Liver (tissue), 9 donors: ENCODE measurements around the gene ARFGAP2. TPM values are rescaled to one million over a fixed set of nuclear protein-coding genes. Genes with fewer than 3 reads are reported as not detected.

Experiments used
- DNase-seq: peaks from one replicate; pipeline ENCODE4 v3.0.0-alpha.2; 2017; ENCODE audit warnings: low spot score
- H3K27ac ChIP-seq, 2 donors: one replicate each; pipeline ENCODE4 v1.7.0; 2013; ENCODE audit warnings: inconsistent platforms in 2 of 2, low read length in 2 of 2, control low read depth in 1 of 2, low read depth in 1 of 2, mild to moderate bottlenecking in 1 of 2
- H3K27me3 ChIP-seq, 4 donors: one replicate each; pipeline versions ENCODE4 v1.6.1 to v1.7.0; 2013; ENCODE audit warnings: low read length in 3 of 4, inconsistent platforms in 1 of 4, mild to moderate bottlenecking in 1 of 4, moderate library complexity in 1 of 4; ENCODE audit not compliant: control insufficient read depth in 4 of 4, insufficient read depth in 4 of 4
- H3K36me3 ChIP-seq, 4 donors: one replicate each; pipeline versions ENCODE4 v1.6.1 to v1.7.0; 2013; ENCODE audit warnings: low read length in 3 of 4, mild to moderate bottlenecking in 3 of 4, low read depth in 1 of 4, moderate library complexity in 1 of 4; ENCODE audit not compliant: control insufficient read depth in 4 of 4, insufficient read depth in 3 of 4
- H3K4me1 ChIP-seq, 4 donors: one replicate each; pipeline versions ENCODE4 v1.6.1 to v1.7.0; 2013; ENCODE audit warnings: low read length in 3 of 4, mild to moderate bottlenecking in 3 of 4, moderate library complexity in 1 of 4; ENCODE audit not compliant: control insufficient read depth in 4 of 4, insufficient read depth in 4 of 4
- H3K4me3 ChIP-seq, 3 donors: one replicate each; pipeline versions ENCODE4 v1.6.1 to v1.7.0; 2013; ENCODE audit warnings: low read length in 3 of 3, control low read depth in 1 of 3, low read depth in 1 of 3, mild to moderate bottlenecking in 1 of 3
- H3K9ac ChIP-seq, 2 donors: one replicate each; pipeline ENCODE4 v1.7.0; 2013; ENCODE audit warnings: low read length in 2 of 2, mild to moderate bottlenecking in 2 of 2, moderate library complexity in 2 of 2, control low read depth in 1 of 2, low read depth in 1 of 2
- H3K9me3 ChIP-seq, 4 donors: one replicate each; pipeline versions ENCODE4 v1.6.1 to v1.7.0; 2013; ENCODE audit warnings: low read length in 3 of 4; ENCODE audit not compliant: control insufficient read depth in 4 of 4
- ATF3 ChIP-seq: IDR thresholded peaks from 2 replicates; pipeline ENCODE4 v1.6.1; 2016; ENCODE audit warnings: antibody characterized with exemption
- CTCF ChIP-seq: fragments of 150-350 bp; IDR thresholded peaks from 2 replicates; pipeline ENCODE4 v1.5.1; 2017; ENCODE audit warnings: improper control_type of control experiment, low read depth, low read length; ENCODE audit not compliant: missing input control
- EGR1 ChIP-seq, 2 donors: IDR thresholded peaks; 2 replicates each; pipeline ENCODE4 v1.6.1; 2016 to 2018; ENCODE audit warnings: antibody characterized with exemption in 2 of 2, low read depth in 2 of 2
- HNF4A ChIP-seq, 2 donors: conservative IDR thresholded peaks; 2 replicates each; pipeline ENCODE4 v1.6.1; 2016; ENCODE audit warnings: antibody characterized with exemption in 2 of 2, mild to moderate bottlenecking in 2 of 2
- MAX ChIP-seq: IDR thresholded peaks from 2 replicates; pipeline ENCODE4 v1.6.1; 2016; ENCODE audit warnings: antibody characterized with exemption
- YY1 ChIP-seq: IDR thresholded peaks from 2 replicates; pipeline ENCODE4 v1.6.1; 2016; ENCODE audit warnings: antibody characterized with exemption, mild to moderate bottlenecking
- WGBS: extraction: QIAGEN DNeasy Blood & Tissue Kit; methylation state at CpG from one replicate; pipeline ENCODE4 v1.1.7; 2013; 5-methylcytosine and 5-hydroxymethylcytosine counted together
- polyA plus RNA-seq, 2 donors: library from polyadenylated mRNA; stranded (reverse) in 1 of 2; unstranded in 1 of 2; fragments of 200-250 nt in 1 of 2; fragments of >200 nt in 1 of 2; fragmentation: Nextera tagmentation in 1 of 2; extraction: Ambion mirVana in 1 of 2; gene quantifications; one replicate each; pipeline versions ENCODE4 v1.2.1 to v1.2.3, GENCODE V29; 2013 to 2015
- total RNA-seq, 2 donors: library from RNA; depleted of rRNA; stranded (reverse); fragments of >200 nt; gene quantifications; one replicate each; pipeline ENCODE4 v1.2.3, GENCODE V29; 2014
- donor health status: healthy.
- donor health status: healthy.
- donor health status: healthy.
- donor health status: healthy.
- donor health status: healthy.

The ARFGAP2 gene
- total and polyA plus RNA-seq, 4 donors: 37.3 to 163 (median 53.0) TPM

- peak; percentile 36 for DNase-seq
- Histone ChIP-seq H3K9me3 (no peaks in the 10 kb centered on the region), H3K36me3 (peaks cover 0 to 3% (median 0%) of the 10 kb centered on the region in 4 donors), H3K27me3 (no peaks in the 10 kb centered on the region), H3K27ac (peak overlapping the region; percentile 26 to 71), H3K9ac (peak overlapping the region; percentile 8 to 64), H3K4me3 (peak overlapping the region in 2 of 3 donors; percentile 13 to 84), H3K4me1 (peaks cover 8 to 64% (median 50%) of the 10 kb centered on the region in 4 donors)
- peak; percentile 41 for TF ChIP-seq MAX
- no peak for TF ChIP-seq EGR1 (IDR thresholded peaks at IDR 0.05; ENCODE audit: low read depth in 2 of 2)
- WGBS: 2% methylated on average over 63 of the region's 63 CpGs
These were observed 10.3 kb upstream of the ARFGAP2 start for GRCh38 chr11:47186700-47187695.

GRCh38 chr11:47186076-47186699 lies 9.5 kb upstream of the ARFGAP2 start, which contains the start of gene PACSIN3:
PACSIN3 (minus strand) TSS chr11:47186434; CDS start chr11:47182727, 3,707 bp downstream.
- H3K9me3 ChIP-seq: no peaks in the 10 kb centered on the region
- peak within 1 kb of the TSS; percentile 49 to 84 (median 75) for H3K4me3 ChIP-seq
- WGBS: under 1% methylated on average over 80 of the region's 80 CpGs
- H3K27ac ChIP-seq: peak within 1 kb of the TSS; percentile 71 to 87
- no peaks in the 10 kb centered on the region for H3K27me3 ChIP-seq
- H3K4me1 ChIP-seq: peaks cover 8 to 64% (median 50%) of the 10 kb centered on the region in 4 donors
- H3K36me3 ChIP-seq: peaks cover 0 to 3% (median under 1%) of the 10 kb centered on the region in 4 donors
- DNase-seq: peak; percentile 49
- TF ChIP-seq ATF3 (no peak), CTCF (peak; percentile 9)
- H3K9ac ChIP-seq: peak within 1 kb of the TSS; percentile 49 to 64

- peaks cover 8 to 66% (median 50%) of the 10 kb centered on the region in 4 donors for H3K4me1 ChIP-seq
- TF ChIP-seq YY1: peak; percentile 9
- TF ChIP-seq HNF4A (conservative IDR thresholded peaks at IDR 0.05): peak in 1 of 2 donors; percentile 17
- TF ChIP-seq MAX: no peak
- no peaks in the 10 kb centered on the region for H3K27me3 ChIP-seq
- peak overlapping the region; percentile 71 to 87 for H3K27ac ChIP-seq
- H3K4me3 ChIP-seq: peak overlapping the region; percentile 49 to 84 (median 75)
- H3K9ac ChIP-seq: peak overlapping the region; percentile 45 to 49
- peak; percentile 55 for DNase-seq
- H3K36me3 ChIP-seq: peaks cover 0 to 3% (median 1%) of the 10 kb centered on the region in 4 donors
- no peaks in the 10 kb centered on the region for H3K9me3 ChIP-seq
- 4% methylated on average over 50 of the region's 50 CpGs for WGBS
These were observed 8.8 kb upstream of the ARFGAP2 start for GRCh38 chr11:47185305-47186075.
